Liver (tissue), 9 donors: ENCODE data around the gene HIF3A. TPM values are rescaled to one million over a fixed set of nuclear protein-coding genes. Genes with fewer than 3 reads are reported as not detected.

Source experiments
- DNase-seq: peaks from one replicate; pipeline ENCODE4 v3.0.0-alpha.2; 2017; ENCODE audit warnings: low spot score
- H3K27ac ChIP-seq, 2 donors: one replicate each; pipeline ENCODE4 v1.7.0; 2013; ENCODE audit warnings: inconsistent platforms in 2 of 2, low read length in 2 of 2, control low read depth in 1 of 2, low read depth in 1 of 2, mild to moderate bottlenecking in 1 of 2
- H3K27me3 ChIP-seq, 4 donors: one replicate each; pipeline versions ENCODE4 v1.6.1 to v1.7.0; 2013; ENCODE audit warnings: low read length in 3 of 4, inconsistent platforms in 1 of 4, mild to moderate bottlenecking in 1 of 4, moderate library complexity in 1 of 4; ENCODE audit not compliant: control insufficient read depth in 4 of 4, insufficient read depth in 4 of 4
- H3K36me3 ChIP-seq, 4 donors: one replicate each; pipeline versions ENCODE4 v1.6.1 to v1.7.0; 2013; ENCODE audit warnings: low read length in 3 of 4, mild to moderate bottlenecking in 3 of 4, low read depth in 1 of 4, moderate library complexity in 1 of 4; ENCODE audit not compliant: control insufficient read depth in 4 of 4, insufficient read depth in 3 of 4
- H3K4me1 ChIP-seq, 4 donors: one replicate each; pipeline versions ENCODE4 v1.6.1 to v1.7.0; 2013; ENCODE audit warnings: low read length in 3 of 4, mild to moderate bottlenecking in 3 of 4, moderate library complexity in 1 of 4; ENCODE audit not compliant: control insufficient read depth in 4 of 4, insufficient read depth in 4 of 4
- H3K4me3 ChIP-seq, 3 donors: one replicate each; pipeline versions ENCODE4 v1.6.1 to v1.7.0; 2013; ENCODE audit warnings: low read length in 3 of 3, control low read depth in 1 of 3, low read depth in 1 of 3, mild to moderate bottlenecking in 1 of 3
- H3K9ac ChIP-seq, 2 donors: one replicate each; pipeline ENCODE4 v1.7.0; 2013; ENCODE audit warnings: low read length in 2 of 2, mild to moderate bottlenecking in 2 of 2, moderate library complexity in 2 of 2, control low read depth in 1 of 2, low read depth in 1 of 2
- H3K9me3 ChIP-seq, 4 donors: one replicate each; pipeline versions ENCODE4 v1.6.1 to v1.7.0; 2013; ENCODE audit warnings: low read length in 3 of 4; ENCODE audit not compliant: control insufficient read depth in 4 of 4
- CTCF ChIP-seq: fragments of 150-350 bp; IDR thresholded peaks from 2 replicates; pipeline ENCODE4 v1.5.1; 2017; ENCODE audit warnings: improper control_type of control experiment, low read depth, low read length; ENCODE audit not compliant: missing input control
- EGR1 ChIP-seq, 2 donors: IDR thresholded peaks; 2 replicates each; pipeline ENCODE4 v1.6.1; 2016 to 2018; ENCODE audit warnings: antibody characterized with exemption in 2 of 2, low read depth in 2 of 2
- FOXA1 ChIP-seq: IDR thresholded peaks from 2 replicates; pipeline ENCODE4 v1.6.1; 2016; ENCODE audit warnings: antibody characterized with exemption
- FOXA2 ChIP-seq: IDR thresholded peaks from 2 replicates; pipeline ENCODE4 v1.6.1; 2016; ENCODE audit warnings: antibody characterized with exemption
- GABPA ChIP-seq, 2 donors: IDR thresholded peaks in 1 of 2; conservative IDR thresholded peaks in 1 of 2; 2 replicates each; pipeline ENCODE4 v1.6.1; 2016; ENCODE audit warnings: antibody characterized with exemption in 2 of 2, mild to moderate bottlenecking in 1 of 2, moderate library complexity in 1 of 2
- HNF4A ChIP-seq, 2 donors: conservative IDR thresholded peaks; 2 replicates each; pipeline ENCODE4 v1.6.1; 2016; ENCODE audit warnings: antibody characterized with exemption in 2 of 2, mild to moderate bottlenecking in 2 of 2
- HNF4G ChIP-seq: IDR thresholded peaks from 2 replicates; pipeline ENCODE4 v1.6.1; 2016; ENCODE audit warnings: antibody characterized with exemption
- JUND ChIP-seq, 2 donors: IDR thresholded peaks; 2 replicates each; pipeline ENCODE4 v1.6.1; 2016; ENCODE audit warnings: antibody characterized with exemption in 2 of 2
- MAX ChIP-seq: IDR thresholded peaks from 2 replicates; pipeline ENCODE4 v1.6.1; 2016; ENCODE audit warnings: antibody characterized with exemption
- NR2F2 ChIP-seq: IDR thresholded peaks from 2 replicates; pipeline ENCODE4 v1.6.1; 2016; ENCODE audit warnings: antibody characterized with exemption
- RAD21 ChIP-seq, 2 donors: IDR thresholded peaks; 2 replicates each; pipeline ENCODE4 v1.6.1; 2016; ENCODE audit warnings: antibody characterized with exemption in 2 of 2, mild to moderate bottlenecking in 2 of 2
- RXRA ChIP-seq, 2 donors: IDR thresholded peaks; 2 replicates each; pipeline ENCODE4 v1.6.1; 2017 to 2018; ENCODE audit warnings: antibody characterized with exemption in 2 of 2, mild to moderate bottlenecking in 1 of 2
- SP1 ChIP-seq: IDR thresholded peaks from 2 replicates; pipeline ENCODE4 v1.6.1; 2018; ENCODE audit warnings: antibody characterized with exemption, mild to moderate bottlenecking
- TAF1 ChIP-seq: conservative IDR thresholded peaks from 2 replicates; pipeline ENCODE4 v1.6.1; 2016; ENCODE audit warnings: antibody characterized with exemption, mild to moderate bottlenecking
- WGBS: extraction: QIAGEN DNeasy Blood & Tissue Kit; methylation state at CpG from one replicate; pipeline ENCODE4 v1.1.7; 2013; 5-methylcytosine and 5-hydroxymethylcytosine counted together
- polyA plus RNA-seq, 2 donors: library from polyadenylated mRNA; stranded (reverse) in 1 of 2; unstranded in 1 of 2; fragments of 200-250 nt in 1 of 2; fragments of >200 nt in 1 of 2; fragmentation: Nextera tagmentation in 1 of 2; extraction: Ambion mirVana in 1 of 2; gene quantifications; one replicate each; pipeline versions ENCODE4 v1.2.1 to v1.2.3, GENCODE V29; 2013 to 2015
- total RNA-seq, 2 donors: library from RNA; depleted of rRNA; stranded (reverse); fragments of >200 nt; gene quantifications; one replicate each; pipeline ENCODE4 v1.2.3, GENCODE V29; 2014
- donor health status: healthy.
- donor health status: healthy.
- donor health status: healthy.
- donor health status: healthy.
- donor health status: healthy.

Gene HIF3A
- total and polyA plus RNA-seq, 4 donors: 2.2 to 20.5 (median 6.8) TPM

DNA sequence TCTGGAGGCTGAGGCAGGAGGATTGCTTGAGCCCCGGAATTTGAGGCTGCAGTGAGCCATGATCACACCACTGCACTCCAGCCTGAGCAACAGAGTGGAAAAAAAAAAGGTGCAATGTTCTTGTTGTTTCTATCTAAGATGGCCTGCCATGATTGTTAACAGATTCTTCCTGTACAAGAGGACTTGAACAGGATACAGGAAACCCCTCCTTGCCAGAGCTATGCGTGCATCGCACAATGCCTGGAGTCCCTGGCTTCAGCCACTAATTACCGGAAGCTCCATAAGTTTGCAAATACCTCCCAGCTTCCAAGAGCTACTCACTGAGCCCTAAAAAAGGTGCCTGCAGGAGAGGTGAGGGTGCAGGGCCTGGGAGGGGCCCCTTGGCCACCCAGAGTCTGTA, 13.1 kb upstream of the HIF3A start:
- H3K4me1 ChIP-seq: no peaks in the 10 kb centered on the region
- TF ChIP-seq FOXA2 (no peak), HNF4A (conservative IDR thresholded peaks at IDR 0.05) (no peak), RAD21 (IDR thresholded peaks at IDR 0.05) (no peak), HNF4G (no peak), NR2F2 (peak; percentile 43)
- H3K27ac ChIP-seq: no peak overlapping the region
- no peaks in the 10 kb centered on the region for H3K27me3 ChIP-seq
- no peak overlapping the region for H3K4me3 ChIP-seq
- H3K36me3 ChIP-seq: no peaks in the 10 kb centered on the region
- H3K9ac ChIP-seq: no peak overlapping the region
- H3K9me3 ChIP-seq: no peaks in the 10 kb centered on the region
- WGBS: 79% methylated on average over 4 of the region's 4 CpGs
- no peak for DNase-seq

GRCh38 chr19:46284635-46285034, 12.2 kb upstream of the HIF3A start:
- Histone ChIP-seq H3K27ac (no peak overlapping the region), H3K4me3 (no peak overlapping the region), H3K36me3 (no peaks in the 10 kb centered on the region), H3K9me3 (peaks cover 0 to 2% (median 0%) of the 10 kb centered on the region in 4 donors), H3K9ac (no peak overlapping the region), H3K27me3 (no peaks in the 10 kb centered on the region), H3K4me1 (no peaks in the 10 kb centered on the region)
- TF ChIP-seq HNF4A (conservative IDR thresholded peaks at IDR 0.05) (no peak), CTCF (no peak), EGR1 (IDR thresholded peaks at IDR 0.05; ENCODE audit: low read depth in 2 of 2) (no peak), FOXA1 (no peak), JUND (IDR thresholded peaks at IDR 0.05) (no peak), FOXA2 (no peak), TAF1 (no peak)
- 68% methylated on average over 9 of the region's 9 CpGs for WGBS
- DNase-seq: no peak

GRCh38 chr19:46287585-46287984, 9.3 kb upstream of the HIF3A start:
- no peaks in the 10 kb centered on the region for H3K36me3 ChIP-seq
- DNase-seq: no peak
- H3K4me3 ChIP-seq: no peak overlapping the region
- no peaks in the 10 kb centered on the region for H3K4me1 ChIP-seq
- TF ChIP-seq SP1: no peak
- no peak for TF ChIP-seq EGR1 (IDR thresholded peaks at IDR 0.05; ENCODE audit: low read depth in 2 of 2)
- no peak for TF ChIP-seq HNF4A (conservative IDR thresholded peaks at IDR 0.05)
- TF ChIP-seq FOXA1: no peak
- no peak for TF ChIP-seq JUND (IDR thresholded peaks at IDR 0.05)
- no peak for TF ChIP-seq GABPA (IDR thresholded peaks at IDR 0.05 in 1 of 2, conservative IDR thresholded peaks at IDR 0.05 in 1 of 2)
- TF ChIP-seq MAX: no peak
- no peak for TF ChIP-seq RXRA (IDR thresholded peaks at IDR 0.05)
- TF ChIP-seq HNF4G: no peak
- TF ChIP-seq CTCF: no peak
- no peak overlapping the region for H3K27ac ChIP-seq
- 66% methylated on average over 7 of the region's 7 CpGs for WGBS
- peaks cover 0 to 9% (median 1%) of the 10 kb centered on the region in 4 donors for H3K9me3 ChIP-seq
- no peaks in the 10 kb centered on the region for H3K27me3 ChIP-seq
- no peak overlapping the region for H3K9ac ChIP-seq
